Measurements from ENCODE around the gene RAB3A.
A peak's percentile ranks its signal among the peaks of the same experiment; 100 is the strongest.

RAB3A gene

DNA sequence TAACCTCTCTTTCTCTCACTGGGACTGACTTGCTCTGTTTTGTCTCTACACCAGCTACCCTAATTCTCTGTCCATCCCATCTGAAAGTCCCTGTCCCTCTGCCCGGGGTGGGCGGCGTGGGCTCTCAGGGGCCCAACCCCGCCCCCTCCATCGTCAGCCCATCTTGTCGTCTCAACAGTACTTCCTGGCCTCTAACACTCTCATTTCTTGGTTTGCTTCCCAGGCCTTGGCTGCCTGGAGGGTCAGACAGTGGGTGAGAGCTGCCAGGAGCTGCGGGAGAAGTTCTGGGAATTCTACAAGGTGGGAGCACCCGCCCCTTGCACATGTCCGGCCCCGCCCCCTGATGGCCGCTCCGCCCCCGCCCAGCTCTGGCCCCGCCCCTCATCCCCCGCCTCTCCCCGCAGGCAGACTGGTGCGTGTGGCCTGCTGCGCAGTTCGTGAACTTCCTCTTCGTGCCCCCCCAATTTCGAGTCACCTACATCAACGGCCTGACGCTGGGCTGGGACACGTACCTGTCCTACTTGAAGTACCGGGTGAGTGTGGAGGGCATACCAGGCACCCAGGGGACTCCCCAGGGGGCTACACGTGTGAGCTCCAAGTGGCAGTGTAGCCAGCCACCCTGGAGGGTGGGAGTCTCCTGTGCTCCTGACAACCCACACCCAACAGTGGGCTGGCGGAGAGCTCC lies 9.1 kb downstream of the RAB3A start:
- no peak for DNase-seq

DNA sequence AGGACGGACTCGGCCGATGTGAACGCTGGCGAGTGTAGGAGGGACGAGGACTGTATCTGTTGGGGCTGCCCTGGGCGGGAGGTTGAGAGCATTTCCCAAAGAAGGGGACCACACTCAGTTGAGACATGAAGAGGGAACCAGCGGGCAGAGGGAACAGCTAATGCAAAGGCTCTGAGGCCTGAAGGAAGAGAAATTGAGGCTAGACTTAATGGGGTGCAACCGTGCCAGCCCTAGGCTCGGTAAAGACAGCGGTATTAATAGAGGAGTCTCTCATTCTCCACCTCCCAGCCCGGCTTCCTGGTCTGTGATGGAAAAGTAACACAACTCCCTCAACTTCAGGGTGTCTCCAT lies 9.7 kb downstream of the RAB3A start:
- no peak for DNase-seq

DNA sequence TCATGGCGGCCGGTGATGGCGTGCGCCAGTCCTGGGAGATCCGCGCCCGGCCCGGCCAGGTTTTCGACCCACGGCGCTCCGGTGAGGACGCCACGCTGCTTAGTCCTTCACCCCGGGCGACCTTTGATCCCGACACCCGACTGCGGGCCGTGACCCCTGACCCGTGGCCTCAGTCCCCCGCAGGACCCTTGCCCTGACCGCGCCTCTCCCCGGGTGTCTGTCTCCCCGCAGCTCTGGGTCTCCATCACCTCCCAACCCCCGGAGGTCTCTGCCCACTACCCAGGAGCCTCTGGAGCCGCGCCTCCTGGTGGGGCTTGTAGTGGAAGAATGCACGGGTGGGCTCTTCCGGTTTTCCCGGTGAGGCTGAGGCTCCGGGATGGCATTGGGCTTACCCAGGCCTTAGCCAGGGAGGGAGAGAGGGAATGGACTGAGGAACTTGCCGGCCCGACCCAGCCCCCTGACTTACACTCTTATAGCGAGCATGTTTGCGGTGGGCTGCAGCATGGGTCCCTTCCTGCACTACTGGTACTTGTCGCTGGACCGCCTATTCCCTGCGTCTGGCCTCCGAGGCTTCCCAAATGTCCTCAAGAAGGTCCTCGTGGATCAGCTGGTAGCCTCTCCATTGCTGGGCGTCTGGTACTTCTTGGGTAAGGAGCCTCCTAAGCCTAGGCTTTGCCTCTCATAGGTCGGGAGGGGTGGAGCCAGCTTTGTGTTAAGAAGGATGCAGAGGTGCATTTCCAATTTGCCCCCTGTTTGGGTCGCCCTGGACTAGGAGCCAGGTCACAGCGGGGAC lies 10.3 kb downstream of the RAB3A start:
- no peak for DNase-seq

DNA sequence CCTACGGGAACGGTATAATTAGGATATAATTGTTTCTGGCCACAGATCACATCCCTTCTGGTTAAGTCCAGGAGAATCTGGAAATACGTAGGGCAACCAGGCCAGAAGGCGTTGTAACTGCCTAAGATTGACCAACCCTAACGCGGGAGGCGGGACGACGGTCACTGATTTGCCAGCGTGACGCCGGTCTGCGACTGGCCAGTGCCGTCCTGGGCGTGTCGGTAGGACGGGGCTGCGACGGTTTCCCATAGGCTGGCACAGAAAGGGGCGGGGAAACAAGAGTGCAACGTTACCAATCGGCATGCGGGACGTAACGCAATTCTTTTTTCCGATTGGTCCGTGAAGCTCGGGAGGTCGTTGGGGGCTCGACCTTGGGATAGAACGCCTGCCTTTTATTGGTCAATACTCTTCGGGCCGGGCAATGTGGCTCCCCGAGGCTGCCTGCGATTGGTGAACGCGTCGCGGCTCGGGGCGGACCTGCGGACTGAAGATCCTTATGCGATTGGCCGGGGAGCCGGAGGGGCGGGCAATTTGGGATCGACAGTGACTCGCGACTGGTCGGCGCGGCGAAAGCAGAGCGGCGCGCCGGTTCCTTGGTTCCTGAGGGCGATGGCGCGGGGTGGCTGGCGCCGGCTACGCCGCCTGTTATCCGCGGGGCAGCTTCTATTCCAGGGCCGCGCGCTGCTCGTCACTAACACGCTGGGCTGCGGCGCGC lies 11.0 kb downstream of the RAB3A start, which contains the start of gene MPV17L2:
TSS of gene MPV17L2 (plus strand) at position 546 of the 715 bp plus-strand sequence. CDS start at position 610, 64 bp downstream.
- peak; percentile 99 for DNase-seq

DNA sequence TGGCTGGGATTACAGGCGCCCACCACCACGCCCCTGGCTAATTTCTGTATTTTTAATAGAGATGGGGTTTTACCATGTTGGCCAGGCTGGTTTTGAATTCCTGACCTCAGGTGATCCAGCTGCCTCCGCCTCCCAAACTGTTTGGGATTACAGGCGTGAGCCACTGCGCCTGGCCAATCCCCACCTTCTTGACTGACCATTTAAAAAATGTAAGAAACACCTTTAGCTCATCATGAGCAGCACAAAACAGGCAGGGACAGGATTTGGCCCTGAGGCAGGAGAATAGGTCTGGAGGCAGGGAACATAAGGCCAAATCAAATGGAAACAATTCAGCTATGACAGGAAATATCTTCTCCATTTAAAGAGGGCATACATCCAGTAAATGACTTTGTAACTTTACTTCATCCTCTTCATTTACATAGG lies 12.2 kb downstream of the RAB3A start:
- no peak for DNase-seq

DNA sequence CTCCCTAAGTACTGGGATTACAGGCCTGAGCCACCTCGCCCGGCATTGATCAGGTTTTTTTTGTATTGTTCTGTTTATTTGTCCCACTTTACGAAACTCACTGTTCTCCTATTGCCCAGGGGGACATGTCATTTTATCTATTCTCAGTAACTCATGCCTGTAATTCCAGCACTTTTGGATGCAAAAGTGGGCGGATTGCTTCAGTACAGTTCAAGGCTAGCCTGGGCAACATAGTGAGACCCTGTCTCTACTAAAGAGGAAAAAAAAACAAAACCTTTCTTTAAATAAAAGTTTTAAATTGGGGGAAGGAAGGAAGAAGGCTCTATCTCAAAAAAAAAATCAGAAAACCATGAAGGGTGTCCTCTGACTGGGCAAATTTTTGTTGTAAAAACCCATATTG lies 13.6 kb downstream of the RAB3A start:
- DNase-seq: no peak

DNA sequence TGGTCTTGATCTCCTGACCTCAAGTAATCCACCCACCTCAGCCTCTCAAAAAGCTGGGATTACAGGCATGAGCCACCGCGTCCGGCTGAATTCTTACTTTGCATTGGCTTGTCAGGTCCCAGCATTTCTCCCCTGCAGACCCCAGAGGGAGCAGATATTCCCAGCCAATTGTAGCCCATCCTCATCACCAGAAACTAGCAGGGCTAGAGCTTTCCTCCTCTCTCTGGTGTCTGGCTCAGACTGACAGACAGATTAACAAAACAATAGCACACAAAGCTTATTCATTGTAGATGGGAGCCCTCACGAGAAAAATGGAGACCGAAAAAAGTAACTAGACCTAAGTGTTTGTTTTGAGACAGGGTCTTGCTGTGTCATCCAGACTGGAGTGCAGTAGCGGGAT lies 18.3 kb downstream of the RAB3A start:
- DNase-seq: no peak

DNA sequence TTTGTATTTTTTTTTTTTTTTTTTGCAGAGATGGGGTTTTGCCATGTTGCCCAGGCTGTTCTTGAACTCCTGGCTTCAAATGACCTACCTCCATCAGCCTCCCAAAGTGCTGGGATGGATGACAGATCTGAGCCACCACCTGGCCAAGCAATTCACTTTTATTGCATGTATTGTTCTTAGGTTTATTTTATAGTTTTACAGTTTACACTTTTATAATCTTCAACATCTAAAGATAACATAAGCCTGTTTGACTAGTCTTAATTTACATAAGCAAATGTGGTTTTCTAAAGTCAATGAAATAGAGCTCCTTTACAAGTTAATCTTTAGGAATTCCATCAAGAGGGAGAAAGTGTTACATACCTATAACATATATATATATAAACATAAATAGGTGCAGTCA lies 20.3 kb downstream of the RAB3A start:
- no peak for DNase-seq

DNA sequence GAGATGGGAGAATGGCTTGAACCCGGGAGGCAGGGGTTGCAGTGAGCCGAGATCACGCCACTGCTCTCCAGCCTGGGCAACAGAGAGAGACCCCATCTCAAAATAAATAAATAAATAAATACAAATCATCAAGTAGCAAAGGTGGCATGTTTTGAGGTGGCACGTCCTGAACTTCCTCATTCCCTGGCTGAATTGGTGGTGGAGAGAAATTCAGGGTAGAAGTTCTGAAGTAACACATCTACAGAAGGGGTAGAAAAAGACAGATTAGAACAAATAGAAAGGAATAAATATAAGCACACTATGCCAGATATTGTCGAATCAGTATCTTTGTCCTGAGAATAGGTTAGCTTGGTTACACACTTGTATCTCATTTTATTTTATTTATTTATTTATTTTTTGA lies 23.9 kb downstream of the RAB3A start:
- DNase-seq: no peak

DNA sequence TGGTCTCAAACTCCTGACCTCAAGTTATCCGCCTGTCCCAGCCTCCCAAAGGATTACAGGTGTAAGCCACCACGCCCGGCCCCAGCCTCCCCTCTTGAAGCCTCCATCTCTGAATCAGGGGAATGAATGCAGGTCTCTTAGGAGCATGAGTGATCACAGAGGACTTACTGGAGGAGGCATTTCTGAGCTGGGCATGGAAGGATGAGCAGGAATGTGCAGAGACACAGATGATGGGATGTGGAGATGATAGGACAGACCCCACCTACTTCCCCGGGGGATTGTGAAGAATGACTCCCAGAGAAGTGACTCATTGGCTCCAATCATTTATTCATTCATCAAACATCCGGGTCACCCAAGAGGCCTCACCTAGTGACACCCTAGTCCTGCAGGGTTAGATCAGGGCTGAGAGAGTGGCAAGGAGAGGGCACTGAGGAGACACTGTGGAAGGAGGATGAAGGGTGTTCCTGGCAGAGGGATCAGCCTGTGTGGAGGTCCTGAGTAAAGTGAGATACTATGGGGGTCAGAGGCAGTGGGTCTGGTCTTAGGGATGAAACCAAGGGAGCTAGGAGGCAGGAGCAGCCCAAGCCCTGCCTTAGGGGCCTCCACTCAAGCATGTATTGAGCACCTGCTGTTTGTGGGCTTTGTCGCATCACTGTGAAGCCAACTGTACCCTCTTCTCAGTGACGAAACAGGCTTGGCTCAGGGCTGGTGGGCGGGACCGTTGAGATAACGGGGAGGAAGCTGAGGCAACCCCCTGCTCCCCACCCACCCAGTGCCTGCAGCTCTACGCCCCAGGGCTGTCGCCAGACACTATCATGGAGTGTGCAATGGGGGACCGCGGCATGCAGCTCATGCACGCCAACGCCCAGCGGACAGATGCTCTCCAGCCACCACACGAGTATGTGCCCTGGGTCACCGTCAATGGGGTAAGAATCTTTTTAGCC lies 27.2 kb downstream of the RAB3A start:
- no peak for DNase-seq

DNA sequence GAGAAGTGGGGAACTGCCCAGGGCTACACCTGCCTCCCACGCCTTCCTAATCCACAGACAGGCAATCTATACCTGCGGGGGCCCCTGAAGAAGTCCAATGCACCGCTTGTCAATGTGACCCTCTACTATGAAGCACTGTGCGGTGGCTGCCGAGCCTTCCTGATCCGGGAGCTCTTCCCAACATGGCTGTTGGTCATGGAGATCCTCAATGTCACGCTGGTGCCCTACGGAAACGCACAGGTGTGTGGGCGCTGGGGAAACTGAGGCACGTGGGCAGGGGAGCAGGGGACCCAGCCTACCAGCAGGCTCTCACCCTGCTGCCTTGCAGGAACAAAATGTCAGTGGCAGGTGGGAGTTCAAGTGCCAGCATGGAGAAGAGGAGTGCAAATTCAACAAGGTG lies 28.9 kb downstream of the RAB3A start:
- no peak for DNase-seq

DNA sequence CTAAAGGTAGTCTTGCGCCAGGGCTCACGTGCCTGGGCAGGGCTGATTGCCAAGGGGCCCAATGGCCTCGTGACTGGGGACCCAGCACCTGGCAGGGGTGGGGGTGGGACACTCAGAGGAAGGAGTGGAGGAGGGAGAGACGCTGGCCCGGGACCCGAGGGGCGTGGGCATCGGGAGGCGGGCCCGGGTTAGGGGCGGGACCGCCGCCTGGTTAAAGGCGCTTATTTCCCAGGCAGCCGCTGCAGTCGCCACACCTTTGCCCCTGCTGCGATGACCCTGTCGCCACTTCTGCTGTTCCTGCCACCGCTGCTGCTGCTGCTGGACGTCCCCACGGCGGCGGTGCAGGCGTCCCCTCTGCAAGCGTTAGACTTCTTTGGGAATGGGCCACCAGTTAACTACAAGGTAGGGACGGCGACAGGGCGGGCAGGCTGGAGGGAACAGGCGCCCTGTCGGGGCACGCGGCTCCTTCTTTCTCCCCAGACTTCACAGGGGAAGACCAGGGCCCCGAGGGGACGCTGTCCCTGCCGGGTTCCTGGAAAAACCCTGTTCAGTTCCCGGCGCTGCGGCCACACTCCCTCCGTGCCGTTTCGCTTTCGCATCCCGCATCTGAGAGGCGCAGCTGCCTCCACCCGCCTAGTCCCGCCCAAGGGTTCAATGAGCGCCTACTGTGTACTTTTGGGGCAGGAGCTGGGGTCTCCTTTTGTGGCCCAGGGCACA lies 30.1 kb downstream of the RAB3A start, which contains the start of gene IFI30:
TSS of gene IFI30 (plus strand) at position 242 of the 717 bp plus-strand sequence. CDS start at position 271, 29 bp downstream.
- DNase-seq: no peak

DNA sequence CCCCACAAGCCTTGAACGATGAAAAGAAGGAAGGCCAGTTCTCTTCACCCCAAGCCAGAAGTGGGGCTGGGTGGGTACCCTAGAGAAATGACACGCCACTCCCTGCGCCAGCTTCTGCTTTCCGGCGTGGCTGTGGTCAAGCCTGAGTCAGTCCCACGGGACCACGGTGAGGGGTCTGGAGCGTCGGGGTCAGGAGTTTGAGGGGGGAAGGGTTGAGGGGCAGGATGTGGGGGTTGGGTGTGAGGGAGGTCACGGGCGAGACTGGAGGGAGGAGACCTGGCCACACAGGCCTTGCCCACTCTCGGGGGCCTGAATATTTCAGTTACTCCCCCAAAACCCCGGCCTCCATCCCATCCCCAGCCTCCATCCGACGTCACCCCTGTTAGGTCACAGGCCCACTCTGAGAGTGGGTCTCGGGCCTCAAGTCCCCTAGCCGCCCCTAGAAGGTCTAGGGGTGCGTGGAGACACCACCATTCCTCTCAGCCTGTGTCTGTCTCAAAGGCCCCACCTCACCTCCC lies 30.7 kb downstream of the RAB3A start:
- DNase-seq: no peak

DNA sequence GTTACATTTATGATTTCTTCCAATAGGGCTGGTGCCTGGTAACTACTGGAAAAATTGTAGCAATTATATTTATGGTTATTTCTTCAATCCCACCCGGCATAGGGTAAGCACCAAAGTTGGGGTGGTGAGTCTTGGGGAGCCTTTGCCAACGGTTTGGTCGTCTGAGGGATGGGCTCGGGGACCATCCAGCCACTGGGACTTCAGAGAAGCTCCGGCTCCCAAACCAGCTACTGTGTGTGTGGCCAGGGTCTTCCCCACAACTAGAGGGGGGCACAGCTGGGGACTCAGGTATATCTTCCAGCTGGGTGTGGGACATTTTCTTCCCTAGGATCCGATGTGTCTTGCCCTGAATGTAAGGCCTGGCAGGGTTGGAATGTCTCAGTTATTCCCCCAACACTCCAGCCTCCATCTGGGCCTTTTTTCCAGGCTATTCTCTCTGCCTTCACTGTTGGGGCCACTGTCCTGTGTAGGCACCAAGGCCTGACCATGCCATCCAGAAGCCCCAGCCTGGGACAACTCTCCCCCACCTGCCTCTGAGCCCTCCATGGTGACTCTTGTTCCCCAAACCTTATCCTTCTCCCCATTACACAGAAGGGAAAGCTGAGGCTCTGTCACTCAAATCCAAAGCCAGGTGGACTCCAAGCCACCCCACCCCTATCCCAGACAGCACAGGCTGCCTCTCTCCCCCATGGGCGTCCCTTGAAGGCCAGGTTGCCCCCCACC lies 31.4 kb downstream of the RAB3A start:
- no peak for DNase-seq

DNA sequence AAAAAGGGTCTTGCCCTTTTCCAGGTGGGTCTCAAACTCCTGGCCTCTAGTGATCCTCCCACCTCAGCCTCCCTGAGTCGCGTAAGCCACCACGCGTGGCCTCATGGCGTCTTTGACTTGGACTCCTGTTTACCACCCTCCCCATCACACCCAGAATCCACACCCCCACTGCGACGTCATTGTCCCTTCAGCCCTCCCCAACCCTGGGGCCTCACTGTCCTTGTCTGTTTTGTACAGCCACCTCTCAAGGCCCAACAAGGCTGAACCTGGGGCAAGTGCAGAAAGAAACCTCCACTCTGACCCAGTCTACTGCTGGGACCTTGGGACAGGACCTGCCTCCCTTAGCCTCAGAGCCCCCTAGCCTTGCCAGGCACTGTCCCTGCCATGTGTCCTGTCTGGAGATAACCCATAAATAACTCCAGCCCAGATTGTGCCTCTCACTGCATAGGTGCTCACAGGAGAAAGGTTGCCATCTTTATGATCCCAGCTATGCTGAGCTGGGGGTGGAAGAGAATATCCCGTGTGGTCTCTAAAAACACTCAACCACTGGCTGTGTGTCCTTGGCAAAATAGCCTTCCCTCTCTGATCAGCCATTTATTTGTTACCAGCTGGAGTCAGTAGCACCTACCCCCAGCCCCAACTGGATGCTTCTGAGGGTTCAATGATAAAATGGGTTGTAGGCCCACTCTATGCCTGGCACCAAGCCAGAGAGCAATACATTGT lies 32.1 kb downstream of the RAB3A start:
- DNase-seq: no peak

DNA sequence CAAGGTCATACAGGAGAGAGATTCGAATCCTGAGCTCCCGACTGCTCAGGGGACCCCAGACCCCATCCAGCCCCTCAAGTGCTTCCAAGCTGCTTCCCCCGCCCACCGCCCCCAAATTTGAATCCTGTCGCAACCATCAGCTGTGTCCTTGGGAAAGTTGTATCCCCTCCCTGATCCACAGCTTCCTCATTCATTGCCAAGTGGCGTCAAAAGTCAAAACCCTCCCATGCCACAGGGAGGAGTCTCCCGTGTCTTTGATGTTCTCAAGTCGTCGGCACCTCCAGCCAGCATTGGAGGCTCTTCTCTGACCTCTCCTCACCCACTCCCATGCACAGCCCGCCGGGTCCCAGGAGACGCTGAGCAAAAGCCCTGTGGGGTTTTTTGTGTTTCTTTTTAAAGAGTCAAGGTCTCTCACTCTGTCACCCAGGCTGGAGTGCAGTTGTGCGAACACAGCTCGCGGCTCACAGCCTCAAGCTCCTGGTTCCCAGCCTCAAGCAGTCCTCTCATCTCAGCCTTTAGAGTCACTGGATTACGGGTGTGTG lies 33.1 kb downstream of the RAB3A start:
- DNase-seq: no peak

DNA sequence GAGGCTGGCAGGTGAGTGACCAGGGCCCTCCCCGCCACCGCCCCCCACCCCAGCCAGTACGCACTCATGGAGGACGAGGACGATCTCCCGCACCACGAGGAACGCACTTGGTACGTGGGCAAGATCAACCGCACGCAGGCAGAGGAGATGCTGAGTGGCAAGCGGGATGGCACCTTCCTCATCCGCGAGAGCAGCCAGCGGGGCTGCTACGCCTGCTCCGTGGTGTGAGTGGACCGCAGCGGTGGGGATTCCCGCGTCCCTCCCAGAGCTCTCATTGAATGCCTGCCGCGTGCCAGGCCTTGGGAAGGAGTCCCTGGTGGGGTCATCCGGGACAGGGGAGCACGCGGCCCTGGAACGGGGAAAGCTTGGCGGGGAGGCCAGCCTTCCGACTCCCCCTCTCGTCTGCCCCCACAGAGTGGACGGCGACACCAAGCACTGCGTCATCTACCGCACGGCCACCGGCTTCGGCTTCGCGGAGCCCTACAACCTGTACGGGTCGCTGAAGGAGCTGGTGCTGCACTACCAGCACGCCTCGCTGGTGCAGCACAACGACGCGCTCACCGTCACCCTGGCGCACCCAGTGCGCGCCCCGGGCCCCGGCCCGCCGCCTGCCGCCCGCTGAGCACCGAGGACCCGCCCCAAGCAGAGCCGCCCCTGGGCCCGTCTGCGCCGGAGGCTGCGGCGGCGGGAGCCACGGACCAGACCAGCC lies 35.0 kb downstream of the RAB3A start:
- DNase-seq: no peak

DNA sequence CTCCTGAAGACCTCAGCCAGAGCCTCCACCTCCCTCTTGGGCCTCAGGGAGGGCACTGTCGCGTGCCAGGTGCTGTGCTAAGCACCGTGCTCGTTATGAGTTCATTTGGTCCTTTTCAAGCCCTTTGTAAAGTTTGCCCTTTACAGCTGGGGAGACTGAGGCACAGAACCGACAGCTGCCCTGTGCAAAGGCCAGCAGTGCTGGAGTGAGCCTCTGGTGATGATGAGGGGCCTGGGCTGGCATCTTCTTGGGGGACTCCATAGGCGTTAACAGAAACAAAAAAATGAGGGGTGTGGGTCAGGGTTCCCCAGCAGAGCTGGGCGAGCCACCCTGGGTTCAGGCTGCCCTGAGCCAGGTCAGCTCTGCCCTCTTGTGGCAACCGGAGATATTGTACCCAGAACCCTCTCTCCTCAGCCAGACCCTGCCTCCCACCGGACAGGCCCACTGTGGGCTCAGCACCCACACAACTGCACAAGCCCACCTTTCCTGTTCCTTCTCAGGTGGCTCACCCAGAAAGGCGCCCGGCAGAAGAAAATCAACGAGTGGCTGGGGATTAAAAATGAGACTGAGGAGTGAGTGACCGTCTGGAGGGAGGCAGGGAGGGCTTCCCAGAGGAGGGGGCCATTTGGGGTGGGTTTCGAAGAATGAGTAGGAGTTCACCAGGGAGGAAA lies 35.7 kb downstream of the RAB3A start:
- no peak for DNase-seq

DNA sequence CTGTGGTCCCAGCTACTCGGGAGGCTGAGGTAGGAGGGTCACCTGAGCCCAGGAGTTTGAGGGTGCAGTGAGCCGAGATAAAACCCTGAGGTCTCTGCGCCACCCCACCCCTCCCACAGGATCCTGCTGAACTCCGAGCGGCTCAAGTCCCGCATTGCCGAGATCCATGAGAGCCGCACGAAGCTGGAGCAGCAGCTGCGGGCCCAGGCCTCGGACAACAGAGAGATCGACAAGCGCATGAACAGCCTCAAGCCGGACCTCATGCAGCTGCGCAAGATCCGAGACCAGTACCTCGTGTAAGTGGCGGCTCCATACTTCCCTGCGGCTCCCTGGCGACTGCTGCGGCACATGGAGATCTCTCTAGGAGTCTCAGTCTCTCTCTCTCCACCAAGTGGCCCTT lies 36.8 kb downstream of the RAB3A start:
- DNase-seq: no peak
